HepG2 (cell line): ENCODE data around the gene NPBWR2. TPM values are rescaled to one million over a fixed set of nuclear protein-coding genes. Genes with fewer than 3 reads are reported as not detected.

Experiments used
- AHR ChIP-seq: IDR thresholded peaks from 2 replicates; pipeline ENCODE4 v1.6.1; 2018; ENCODE audit warnings: missing genetic modification reagents, missing compliant biosample characterization
- CREBL2 ChIP-seq: sonication (generic); formaldehyde crosslinking; IDR thresholded peaks from 2 replicates; pipeline ENCODE4 v1.8.1; 2023; ENCODE audit warnings: missing genetic modification reagents, mild to moderate bottlenecking, borderline replicate concordance
- EP300 ChIP-seq, 3 experiments: sonication (generic) in 1 of 3; formaldehyde crosslinking in 1 of 3; IDR thresholded peaks; 2 replicates each; pipeline versions ENCODE4 v1.5.1 to v1.6.1; 2011 to 2020; ENCODE audit warnings: low read depth in 2 of 3, low read length in 2 of 3, borderline replicate concordance in 1 of 3, improper control_type of control experiment in 1 of 3, mild to moderate bottlenecking in 1 of 3, missing genetic modification reagents in 1 of 3, moderate library complexity in 1 of 3
- MEIS2 ChIP-seq: sonication (generic); formaldehyde crosslinking; IDR thresholded peaks from 2 replicates; pipeline ENCODE4 v1.9.0; 2021; ENCODE audit warnings: mild to moderate bottlenecking, missing genetic modification reagents
- SAP130 ChIP-seq: IDR thresholded peaks from 2 replicates; pipeline ENCODE4 v1.6.1; 2016; ENCODE audit warnings: low read depth
- SMARCC2 ChIP-seq: fragments of 450-650 bp; IDR thresholded peaks from 2 replicates; pipeline ENCODE4 v1.6.1; 2017; ENCODE audit warnings: antibody characterized with exemption, mild to moderate bottlenecking
- SOX5 ChIP-seq: IDR thresholded peaks from 2 replicates; pipeline ENCODE4 v1.6.1; 2016; ENCODE audit warnings: borderline replicate concordance
- TFE3 ChIP-seq: IDR thresholded peaks from 2 replicates; pipeline ENCODE4 v1.6.1; 2016
- TRIM22 ChIP-seq: fragments of 450-650 bp; IDR thresholded peaks from 2 replicates; pipeline ENCODE4 v1.6.1; 2017
- ZBTB39 ChIP-seq: sonication (generic); formaldehyde crosslinking; IDR thresholded peaks from 2 replicates; pipeline ENCODE4 v1.5.0; 2020; ENCODE audit warnings: missing genetic modification reagents
- ZBTB7A ChIP-seq: sonication (generic); formaldehyde crosslinking; IDR thresholded peaks from 2 replicates; pipeline ENCODE4 v1.8.0; 2022; ENCODE audit warnings: mild to moderate bottlenecking, missing genetic modification reagents
- ZC3H4 ChIP-seq: sonication (generic); formaldehyde crosslinking; IDR thresholded peaks from 2 replicates; pipeline ENCODE4 v1.4.0; 2020; ENCODE audit warnings: missing genetic modification reagents, borderline replicate concordance
- ZFAT ChIP-seq: sonication (generic); formaldehyde crosslinking; conservative IDR thresholded peaks from 2 replicates; pipeline ENCODE4 v1.8.1; 2023; ENCODE audit warnings: missing genetic modification reagents, inconsistent platforms
- ZNF124 ChIP-seq: sonication (generic); formaldehyde crosslinking; IDR thresholded peaks from 2 replicates; pipeline ENCODE4 v1.4.0; 2020; ENCODE audit warnings: missing genetic modification reagents
- ZNF296 ChIP-seq: sonication (generic); formaldehyde crosslinking; conservative IDR thresholded peaks from 2 replicates; pipeline ENCODE4 v1.5.0; 2020; ENCODE audit warnings: mild to moderate bottlenecking, missing genetic modification reagents
- ZNF597 ChIP-seq: sonication (generic); formaldehyde crosslinking; IDR thresholded peaks from 2 replicates; pipeline ENCODE4 v1.5.0; 2020; ENCODE audit warnings: missing genetic modification reagents
- ZNF746 ChIP-seq: sonication (generic); formaldehyde crosslinking; IDR thresholded peaks from 2 replicates; pipeline ENCODE4 v1.8.0; 2022; ENCODE audit warnings: mild to moderate bottlenecking, missing genetic modification reagents
- polyA plus RNA-seq, 8 experiments: library from polyadenylated mRNA; depleted of rRNA in 3 of 8; stranded (reverse) in 7 of 8; unstranded in 1 of 8; fragments of >200 nt; fragmentation: Illumina TruSeq in 4 of 8; extraction: Trizol in 4 of 8; gene quantifications; 2 replicates each; pipeline versions ENCODE4 v1.2.1 to v1.2.3, GENCODE V29; 2011 to 2016; ENCODE audit warnings: low read depth in 4 of 8, missing spikeins in 1 of 8, mixed read lengths in 1 of 8; ENCODE audit not compliant: insufficient read depth in 1 of 8
- total RNA-seq, 5 experiments: library from RNA; depleted of rRNA; stranded (reverse); fragments of >200 nt; fragmentation: Illumina TruSeq; extraction: Trizol; gene quantifications; 2 replicates each; pipeline ENCODE4 v1.2.3, GENCODE V29; 2016; ENCODE audit warnings: low read depth in 1 of 5
- TF ChIP-seq, protein P1 (sequence below): IDR thresholded peaks from 2 replicates; pipeline ENCODE4 v1.6.1; 2016; ENCODE audit warnings: missing compliant biosample characterization, missing genetic modification reagents, borderline replicate concordance

NPBWR2 gene
- total and polyA plus RNA-seq, 2 of the 13 experiments (the other 11 are each of a cell fraction or from before 2014, with no cell fraction given), result not detected

GRCh38 chr20:64101731-64102621 lies 5.4 kb downstream of the NPBWR2 start (continued):
- TF ChIP-seq TFE3 (CRISPR knock-in tag) (no peak), SOX5 (CRISPR knock-in tag) (no peak), CREBL2 (no peak), ZNF296 (CRISPR knock-in tag) (no peak), ZBTB39 (CRISPR knock-in tag) (peak; percentile 45; the same call in 1 of the 2 replicates), TRIM22 (no peak), SAP130 (CRISPR knock-in tag) (no peak), ZFAT (CRISPR knock-in tag) (no peak), AHR (CRISPR knock-in tag) (peak; percentile 10; the same call in 1 of the 2 replicates), ZBTB7A (CRISPR knock-in tag) (peak; percentile 87; the same call in 1 of the 2 replicates), ZNF746 (CRISPR knock-in tag) (no peak), ZNF124 (CRISPR knock-in tag) (no peak), EP300 (IDR thresholded peaks at IDR 0.05; ENCODE audit: low read depth in 2 of 2, low read length in 2 of 2) (no peak), EP300 (CRISPR knock-in tag; IDR thresholded peaks at IDR 0.05; ENCODE audit: borderline replicate concordance) (no peak), SMARCC2 (no peak), ZNF597 (CRISPR knock-in tag) (no peak), MEIS2 (CRISPR knock-in tag) (no peak), ZC3H4 (CRISPR knock-in tag) (no peak)
- TF ChIP-seq, protein P1, sequence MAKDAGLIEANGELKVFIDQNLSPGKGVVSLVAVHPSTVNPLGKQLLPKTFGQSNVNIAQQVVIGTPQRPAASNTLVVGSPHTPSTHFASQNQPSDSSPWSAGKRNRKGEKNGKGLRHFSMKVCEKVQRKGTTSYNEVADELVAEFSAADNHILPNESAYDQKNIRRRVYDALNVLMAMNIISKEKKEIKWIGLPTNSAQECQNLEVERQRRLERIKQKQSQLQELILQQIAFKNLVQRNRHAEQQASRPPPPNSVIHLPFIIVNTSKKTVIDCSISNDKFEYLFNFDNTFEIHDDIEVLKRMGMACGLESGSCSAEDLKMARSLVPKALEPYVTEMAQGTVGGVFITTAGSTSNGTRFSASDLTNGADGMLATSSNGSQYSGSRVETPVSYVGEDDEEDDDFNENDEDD (CRISPR knock-in tag), result peak; percentile 32; the same call in 1 of the 2 replicates
